K562 (cell line): ENCODE results near the gene CBY3. TPM values are rescaled to one million over a fixed set of nuclear protein-coding genes. Genes with fewer than 3 reads are reported as not detected.
A peak's percentile ranks its signal among the peaks of the same experiment; 100 is the strongest.
"Not testable (repeated sequence)": the region's sequence is repeated elsewhere in the genome, so short reads cannot be mapped to it uniquely, and the experiment has no call there.

Experiments used
- ATAC-seq: fragments of 200-7000 bp; cut with Tn5 transposase; 3 replicates; pipeline ENCODE4 v1.9.1; 2020; ENCODE audit warnings: moderate library complexity
- BruUV-seq: library from RNA; stranded (reverse); fragments of 400-500 nt; replicated peaks from 2 replicates; lab custom pipeline; 2021; lab: Mats Ljungman, UMichigan
- CTCF ChIA-PET: fragments of 300-600 bp; formaldehyde crosslinking; extraction: SDS; loops from one replicate; lab custom pipeline; 2021; ENCODE audit warnings: low intra/inter-chr PET ratio; lab: Yijun Ruan, JAX
- POLR2A ChIA-PET: fragments of 300-600, 350-650 bp; sonication (Branson Sonifier 250); formaldehyde crosslinking; extraction: SDS; loops from one replicate; lab custom pipeline; 2021; ENCODE audit warnings: antibody characterized with exemption, inconsistent platforms; lab: Yijun Ruan, JAX
- DNase-seq, 4 experiments: peaks; one replicate each; pipeline versions ENCODE4 v3.0.0 to v3.0.0-alpha.2; 2011 to 2018; ENCODE audit warnings: low spot score in 3 of 4, mixed read lengths in 3 of 4; ENCODE audit errors: extremely low read depth in 1 of 4
- FAIRE-seq: peaks from 2 replicates; lab custom pipeline; 2011; peaks lifted over from hg19 to GRCh38; lab: Jason Lieb, UNC
- H2AFZ ChIP-seq: 2 replicates; pipeline ENCODE4 v1.6.0; 2011; ENCODE audit warnings: low read depth, low read length, control low read depth, inconsistent platforms
- H3K27ac ChIP-seq: fragments of 200-600 bp; 3 replicates; pipeline ENCODE4 v1.8.0; 2011; ENCODE audit warnings: low read depth, mild to moderate bottlenecking, control low read depth, inconsistent platforms, low read length, moderate library complexity, mixed read lengths; ENCODE audit errors: extremely low read depth
- H3K27me3 ChIP-seq, 2 experiments: fragments of 300-600 bp in 1 of 2; 2 replicates in 1 of 2; 3 replicates in 1 of 2; pipeline versions ENCODE4 v1.6.0 to v1.8.0; 2011; ENCODE audit warnings: inconsistent platforms in 2 of 2, low read length in 2 of 2, mild to moderate bottlenecking in 1 of 2, mixed read lengths in 1 of 2, moderate library complexity in 1 of 2; ENCODE audit not compliant: control insufficient read depth in 2 of 2, insufficient read depth in 2 of 2
- H3K36me3 ChIP-seq: fragments of 300-600 bp; 3 replicates; pipeline ENCODE4 v1.8.0; 2011; ENCODE audit warnings: mild to moderate bottlenecking, low read length, inconsistent platforms; ENCODE audit not compliant: control insufficient read depth, insufficient read depth
- H3K4me1 ChIP-seq, 2 experiments: fragments of 200-600 bp in 1 of 2; replicated peaks in 1 of 2; 2 replicates in 1 of 2; 3 replicates in 1 of 2; pipeline versions ENCODE4 v1.5.1 to v1.8.0; 2011; ENCODE audit warnings: inconsistent platforms in 2 of 2, low read length in 2 of 2, mild to moderate bottlenecking in 1 of 2, mixed read lengths in 1 of 2, moderate library complexity in 1 of 2; ENCODE audit not compliant: control insufficient read depth in 2 of 2, insufficient read depth in 2 of 2
- H3K4me2 ChIP-seq: 2 replicates; pipeline ENCODE4 v1.6.1; 2011; ENCODE audit warnings: low read length, control low read depth, inconsistent platforms, mixed read lengths; ENCODE audit not compliant: insufficient read depth
- H3K4me3 ChIP-seq: fragments of 200-600 bp; sonication (generic), shearing (Covaris generic); 2 replicates; pipeline ENCODE4 v1.5.1; 2016; ENCODE audit warnings: control low read depth, inconsistent platforms
- H3K79me2 ChIP-seq: fragments of 200-600 bp; 3 replicates; pipeline ENCODE4 v1.8.0; 2011; ENCODE audit warnings: low read length, inconsistent platforms; ENCODE audit not compliant: control insufficient read depth, insufficient read depth
- H3K9ac ChIP-seq, 2 experiments: 2 replicates each; pipeline versions ENCODE4 v1.6.0 to v1.6.1; 2011; ENCODE audit warnings: low read depth in 2 of 2, low read length in 2 of 2, control low read depth in 1 of 2, inconsistent platforms in 1 of 2, mild to moderate bottlenecking in 1 of 2, mixed read lengths in 1 of 2; ENCODE audit not compliant: insufficient read depth in 1 of 2
- H3K9me1 ChIP-seq: one replicate; pipeline ENCODE4 v1.6.0; 2011; ENCODE audit warnings: inconsistent platforms, mild to moderate bottlenecking, low read length, moderate library complexity; ENCODE audit not compliant: control insufficient read depth, insufficient read depth
- H3K9me3 ChIP-seq: replicated peaks from 2 replicates; pipeline ENCODE4 v1.5.1; 2011; ENCODE audit warnings: low read depth, low read length, inconsistent platforms; ENCODE audit not compliant: control insufficient read depth, insufficient read depth
- H4K20me1 ChIP-seq: replicated peaks from 2 replicates; pipeline ENCODE4 v1.6.1; 2011; ENCODE audit warnings: low read length, inconsistent platforms, mixed read lengths; ENCODE audit not compliant: control insufficient read depth, insufficient read depth
- SPI1 ChIP-seq: IDR thresholded peaks from 2 replicates; pipeline ENCODE4 v1.6.1; 2011; ENCODE audit warnings: low read depth, low read length, control low read depth, borderline replicate concordance
- WGBS: fragments of 100-300 bp; shearing (Covaris generic); methylation state at CpG from one replicate; pipeline ENCODE4 v1.1.6; 2016; ENCODE audit warnings: low coverage, mixed read lengths; ENCODE audit not compliant: insufficient coverage; ENCODE audit errors: missing lambda C conversion rate; 5-methylcytosine and 5-hydroxymethylcytosine counted together
- in situ Hi-C: fragments of 300-500 bp; cut with MboI; formaldehyde crosslinking; loops from 4 replicates; pipeline ENCODE4 v1.15.0; 2018; ENCODE audit warnings: inconsistent platforms, mixed read lengths
- intact Hi-C: fragments of 100-400 bp; cut with micrococcal nuclease; formaldehyde crosslinking; loops from 2 replicates; pipeline ENCODE4 v1.14.2; 2022
- polyA plus RNA-seq, 8 experiments: library from polyadenylated mRNA; depleted of rRNA in 4 of 8; stranded (reverse) in 5 of 8; unstranded in 3 of 8; fragments of >200 nt; fragmentation: Nextera tagmentation in 2 of 8; fragmentation: Illumina TruSeq in 1 of 8; extraction: Ambion mirVana in 2 of 8; extraction: Trizol in 1 of 8; gene quantifications; 2 replicates each; pipeline versions ENCODE4 v1.2.1 to v1.2.3, GENCODE V29; 2011 to 2014; ENCODE audit warnings: inconsistent platforms in 1 of 8, missing spikeins in 1 of 8
- total RNA-seq, 7 experiments: library from RNA; depleted of rRNA in 6 of 7; stranded (reverse); fragments of >200 nt in 6 of 7; fragmentation: Illumina TruSeq in 2 of 7; extraction: Trizol in 2 of 7; gene quantifications; 2 replicates each; pipeline versions ENCODE4 v1.2.1 to v1.2.3, GENCODE V29; 2011 to 2021; ENCODE audit warnings: low replicate concordance in 1 of 7

Gene CBY3
- total and polyA plus RNA-seq, 9 of the 15 experiments (the other 6 are each of a cell fraction or from before 2014, with no cell fraction given) = not detected

DNA sequence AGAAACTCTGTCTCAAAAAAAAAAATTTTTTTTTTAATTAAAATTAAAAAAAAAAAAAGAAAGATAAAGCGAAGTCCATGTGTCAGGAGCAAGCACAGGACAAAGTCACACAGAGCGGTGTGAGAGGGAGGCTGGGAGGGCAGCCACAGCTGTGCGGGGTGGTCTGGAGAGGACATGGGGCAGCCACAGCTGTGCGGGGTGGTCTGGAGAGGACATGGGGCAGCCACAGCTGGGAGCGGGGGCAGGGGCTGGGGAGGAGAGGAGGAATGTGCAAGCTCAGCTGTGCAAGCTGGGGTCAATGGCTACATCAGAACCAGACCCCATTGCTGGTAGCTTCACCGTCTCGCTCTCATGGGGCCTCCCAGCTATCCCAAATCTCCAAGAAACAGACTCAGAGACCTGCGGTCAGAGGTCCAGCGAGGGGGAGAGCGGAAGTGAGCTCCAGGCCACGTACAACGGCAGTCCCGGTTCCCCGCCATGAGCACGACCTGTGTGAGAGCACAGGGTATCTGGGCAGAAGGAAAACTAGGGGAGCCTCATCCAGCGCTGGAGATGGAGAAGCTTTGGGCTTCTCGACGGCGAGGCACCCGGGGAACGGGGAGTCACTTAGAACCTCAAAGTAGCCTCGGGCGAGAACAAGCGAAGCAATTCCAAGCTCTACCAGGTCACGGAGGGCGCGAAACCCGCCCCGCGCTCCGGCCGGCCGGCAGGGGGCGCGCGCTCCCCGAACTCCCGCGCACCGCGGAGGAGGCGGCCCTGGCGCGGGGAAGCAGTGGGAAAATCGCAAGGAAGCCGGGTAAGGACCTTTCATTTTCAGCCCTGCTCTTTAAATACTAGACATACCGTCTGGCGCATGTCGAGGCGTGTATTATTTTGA is 23.3 kb downstream of the CBY3 start:
- H2AFZ ChIP-seq, H3K9me3 ChIP-seq, DNase-seq, H3K9me1 ChIP-seq, POLR2A ChIA-PET, H3K4me3 ChIP-seq, H3K79me2 ChIP-seq, H3K27me3 ChIP-seq, H3K27ac ChIP-seq, H3K4me1 ChIP-seq, H4K20me1 ChIP-seq, H3K36me3 ChIP-seq, CTCF ChIA-PET, H3K9ac ChIP-seq, BruUV-seq, in situ Hi-C loops, H3K4me2 ChIP-seq, intact Hi-C loops: not testable (repeated sequence)
- no CpG with 5 or more reads among the region's 50 CpGs for WGBS
- peak; percentile 80 for FAIRE-seq
- ATAC-seq = peak; percentile 97

- H3K36me3 ChIP-seq, intact Hi-C loops, in situ Hi-C loops, H3K27ac ChIP-seq, POLR2A ChIA-PET, FAIRE-seq, H3K79me2 ChIP-seq, H2AFZ ChIP-seq, H3K9me3 ChIP-seq, DNase-seq, H3K4me3 ChIP-seq: not testable (repeated sequence)
- 11% methylated on average over 1 of the region's 2 CpGs for WGBS
- H3K27me3 ChIP-seq = peaks cover 2 to 11% of the 10 kb centered on the region in 2 experiments; a peak in 4 of 5 replicates
- peak; percentile 60 for TF ChIP-seq SPI1
- TF ChIP-seq, all 486 proteins: peak for 1; not testable (repeated sequence) for 485
- H4K20me1 ChIP-seq, H3K4me2 ChIP-seq, H3K9ac ChIP-seq, BruUV-seq, ATAC-seq, CTCF ChIA-PET, H3K4me1 ChIP-seq, H3K9me1 ChIP-seq: not testable (repeated sequence)
Observed at GRCh38 chr5:179653135-179653534, 27.7 kb downstream of the CBY3 start.

- H3K36me3 ChIP-seq, H3K9me3 ChIP-seq, H3K9me1 ChIP-seq, intact Hi-C loops, H3K4me2 ChIP-seq, in situ Hi-C loops, H3K27ac ChIP-seq, H3K9ac ChIP-seq, BruUV-seq, ATAC-seq, CTCF ChIA-PET, H4K20me1 ChIP-seq, FAIRE-seq, POLR2A ChIA-PET, DNase-seq, H3K4me1 ChIP-seq, H3K4me3 ChIP-seq, H3K79me2 ChIP-seq, H2AFZ ChIP-seq: not testable (repeated sequence)
- H3K27me3 ChIP-seq = peaks cover 2 to 11% of the 10 kb centered on the region in 2 experiments; a peak in 4 of 5 replicates
- 60% methylated on average over 2 of the region's 26 CpGs for WGBS
Observed at GRCh38 chr5:179650245-179650644, 30.6 kb downstream of the CBY3 start.
